Measurements from ENCODE around the gene TMEM108. TPM values are rescaled to one million over a fixed set of nuclear protein-coding genes. Genes with fewer than 3 reads are reported as not detected.

The TMEM108 gene
- total RNA-seq, 1 donor from 2014 or later, result 0.17 TPM

GRCh38 chr3:133238015-133238414, 199.8 kb downstream of the TMEM108 start:
- no peak for DNase-seq

DNA sequence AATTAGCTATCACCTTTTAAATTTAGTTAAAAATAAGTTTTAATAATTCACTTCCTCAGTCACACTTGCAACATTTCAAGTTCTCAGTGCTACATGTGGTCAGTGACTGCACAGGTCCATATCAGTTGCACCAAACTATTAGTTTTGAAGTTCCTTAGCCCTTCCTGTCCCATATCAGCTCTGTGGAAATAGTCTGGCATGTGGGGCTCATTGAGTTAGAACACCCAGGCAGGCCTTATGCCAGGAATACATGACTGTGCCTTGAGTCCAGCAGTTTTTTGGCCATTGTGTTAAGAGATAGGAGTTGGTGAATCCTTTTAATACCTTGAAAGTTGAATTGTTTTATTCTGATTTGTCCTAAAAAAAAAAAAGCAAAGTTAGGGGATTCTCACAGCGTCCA, 207.9 kb downstream of the TMEM108 start:
- DNase-seq, result no peak

DNA sequence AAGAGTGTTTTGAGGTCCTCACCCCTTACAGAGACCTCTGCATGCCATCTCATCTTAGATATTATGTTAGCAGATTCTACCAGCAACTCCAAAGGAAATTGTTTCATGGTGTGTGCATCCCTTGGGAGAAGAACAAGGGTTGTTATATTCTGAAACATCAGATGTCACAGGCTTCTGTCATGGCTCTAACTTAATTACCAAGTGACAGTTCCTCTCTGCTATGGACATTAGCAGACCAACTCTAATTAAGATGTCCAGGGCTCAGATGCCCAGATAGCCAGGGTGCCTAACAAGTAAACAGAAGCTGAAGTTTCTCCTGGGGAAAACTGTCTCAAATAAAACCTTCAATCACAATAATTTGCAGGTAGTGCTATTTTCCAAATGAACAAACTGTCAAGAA, 208.6 kb downstream of the TMEM108 start:
- no peak for DNase-seq

- no peak for DNase-seq
These were observed 210.2 kb downstream of the TMEM108 start for GRCh38 chr3:133248389-133248788.

GRCh38 chr3:133249490-133249889, 211.3 kb downstream of the TMEM108 start:
- no peak for DNase-seq

DNA sequence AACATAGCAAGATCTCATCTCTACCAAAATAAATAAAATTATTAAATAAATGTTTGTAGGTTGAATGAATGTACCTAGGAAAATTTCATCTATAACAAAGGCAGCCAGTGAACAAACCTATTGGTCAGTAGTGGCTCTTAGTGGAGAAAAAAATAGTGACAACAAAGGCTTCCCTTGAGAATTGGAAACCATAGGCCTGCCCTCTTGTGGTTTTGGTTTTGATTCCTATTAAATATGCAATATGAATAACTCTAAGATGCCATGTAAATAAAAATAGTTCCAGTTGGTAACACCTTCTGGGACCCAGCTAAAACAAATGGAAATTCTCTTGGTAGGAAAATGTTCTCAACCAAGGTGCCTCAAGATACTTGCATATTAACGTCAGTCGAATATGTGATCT, 216.0 kb downstream of the TMEM108 start:
- DNase-seq, result no peak

DNA sequence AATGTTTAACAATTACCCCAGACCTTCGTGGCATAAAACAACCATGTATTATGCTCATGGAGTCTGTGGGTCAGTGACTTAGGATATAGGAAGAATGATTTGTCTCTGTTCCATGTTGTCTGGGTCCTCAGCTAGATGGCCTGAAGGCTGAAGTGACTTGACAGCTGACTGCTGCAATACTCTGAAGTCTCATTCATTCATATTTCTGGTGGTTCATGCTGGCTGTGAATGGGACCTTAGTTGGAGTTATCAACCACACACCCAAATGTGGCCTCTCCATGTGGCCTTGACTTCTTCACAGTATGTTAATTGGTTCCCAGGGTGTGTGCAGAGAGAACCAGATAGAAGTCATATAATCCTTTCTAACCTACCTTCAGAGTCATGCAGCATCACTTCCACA, 216.5 kb downstream of the TMEM108 start:
- DNase-seq, result no peak

DNA sequence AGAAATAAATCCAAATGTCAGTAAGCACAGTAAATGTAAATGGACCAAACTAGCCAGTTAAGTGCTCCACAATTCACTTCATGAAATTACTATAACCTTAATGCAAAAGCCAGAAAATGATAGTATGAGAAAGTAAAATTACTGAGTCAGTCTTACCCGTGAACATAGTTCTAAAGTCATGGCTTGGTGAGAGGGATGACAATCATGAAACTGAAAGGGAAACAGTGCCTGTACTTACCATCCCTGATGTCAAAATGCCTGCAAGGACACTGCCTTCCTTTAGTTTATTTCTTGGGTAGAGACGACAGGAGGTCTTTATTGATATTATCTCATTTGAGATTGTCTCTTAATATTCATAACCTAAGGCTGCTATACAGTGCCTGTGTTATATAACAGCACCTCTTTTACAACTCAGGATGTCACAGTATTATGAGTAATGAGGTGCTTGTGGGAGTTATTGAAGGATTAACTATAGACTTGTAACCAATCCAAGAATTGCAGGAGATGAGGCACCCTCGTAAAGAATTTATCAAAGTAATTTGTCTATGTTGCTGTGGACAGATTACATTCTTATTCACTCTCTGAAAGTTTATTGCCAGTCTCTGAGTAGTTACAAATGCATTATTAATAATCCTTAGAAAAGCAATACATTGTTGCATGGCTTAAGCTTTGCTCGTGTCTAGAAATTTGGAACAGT, 218.7 kb downstream of the TMEM108 start:
- peak; percentile 13 for DNase-seq

DNA sequence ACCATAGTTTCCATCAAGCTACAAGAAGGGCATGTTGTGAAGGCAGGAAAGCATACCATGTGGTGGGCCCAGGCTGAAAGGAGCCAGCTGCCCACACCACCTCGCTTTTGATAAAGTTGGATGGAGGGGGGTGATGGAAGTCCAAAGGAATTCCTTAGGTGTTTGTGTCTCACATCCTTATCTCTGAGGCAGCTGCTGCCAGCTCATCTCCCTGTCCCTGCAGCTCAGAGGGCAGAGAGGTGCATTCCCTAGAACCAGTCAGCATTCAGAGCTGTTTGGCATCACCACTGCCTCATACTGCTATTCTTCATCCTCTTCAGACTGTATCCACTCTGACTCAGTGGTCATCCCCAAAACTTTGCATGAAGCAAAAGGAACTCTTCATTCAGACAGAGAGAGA, 220.2 kb downstream of the TMEM108 start:
- DNase-seq, result no peak

DNA sequence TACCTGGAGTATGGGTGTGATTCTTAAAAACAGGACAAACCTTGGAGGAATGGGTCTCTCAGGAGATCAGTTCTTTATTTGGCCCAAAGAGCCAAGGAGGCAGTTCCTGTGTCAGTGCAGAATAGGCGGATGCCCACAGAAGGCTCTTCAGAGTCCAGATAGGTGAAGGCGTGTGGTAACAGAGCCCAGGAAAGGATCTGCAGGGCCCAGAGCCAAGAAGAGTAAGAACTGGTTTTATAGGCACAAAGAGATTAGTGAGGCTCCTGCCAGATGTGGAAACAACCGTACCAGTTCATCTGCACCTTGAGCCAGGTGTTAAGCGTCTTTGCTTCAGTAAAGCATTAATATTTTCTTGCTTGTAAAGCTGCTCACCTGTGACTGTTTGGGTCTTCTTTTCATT, 221.6 kb downstream of the TMEM108 start:
- DNase-seq, result no peak

DNA sequence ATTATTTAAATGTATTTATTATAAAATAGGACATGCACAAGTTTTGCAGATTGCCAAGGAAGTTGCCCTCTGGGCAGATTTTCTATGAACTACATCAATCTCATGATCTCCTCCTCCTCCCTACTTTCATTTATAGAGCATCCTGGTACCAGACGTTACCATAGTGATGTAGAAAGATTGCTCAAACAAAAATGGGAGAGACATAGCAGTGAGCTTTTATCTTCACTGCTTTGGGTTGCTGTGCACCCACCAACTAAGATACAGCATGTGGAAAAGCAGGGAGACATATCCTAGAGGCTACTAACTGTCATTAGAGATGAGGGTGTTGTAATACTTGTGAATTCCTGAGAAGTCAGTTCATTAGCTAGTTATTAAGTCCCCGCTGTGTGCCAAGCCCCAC, 224.1 kb downstream of the TMEM108 start:
- no peak for DNase-seq

- no peak for DNase-seq
These were observed 226.7 kb downstream of the TMEM108 start for GRCh38 chr3:133264920-133265319.

DNA sequence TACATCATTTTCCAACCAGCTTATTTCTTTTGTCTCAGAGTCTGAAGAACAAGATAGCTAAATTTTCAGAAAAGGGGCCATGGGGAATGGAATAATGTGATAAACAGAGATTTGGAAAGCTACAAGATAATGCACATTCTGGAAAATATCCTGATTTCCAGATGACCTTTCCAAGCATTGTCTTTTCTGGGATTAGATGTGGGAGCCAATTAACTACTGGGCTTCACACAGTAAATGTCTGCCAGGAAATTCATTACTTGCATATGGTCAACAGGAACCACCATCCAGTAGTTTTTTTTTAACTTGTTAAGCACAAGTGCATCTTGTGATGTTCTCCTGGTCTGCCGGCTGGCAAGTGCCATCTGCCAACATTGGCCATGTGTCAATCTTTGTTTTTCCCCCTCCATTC, 230.5 kb downstream of the TMEM108 start:
- no peak for DNase-seq

- DNase-seq, result no peak
These were observed 231.2 kb downstream of the TMEM108 start for GRCh38 chr3:133269393-133269792.

GRCh38 chr3:133270631-133271030, 232.4 kb downstream of the TMEM108 start:
- DNase-seq, result no peak

DNA sequence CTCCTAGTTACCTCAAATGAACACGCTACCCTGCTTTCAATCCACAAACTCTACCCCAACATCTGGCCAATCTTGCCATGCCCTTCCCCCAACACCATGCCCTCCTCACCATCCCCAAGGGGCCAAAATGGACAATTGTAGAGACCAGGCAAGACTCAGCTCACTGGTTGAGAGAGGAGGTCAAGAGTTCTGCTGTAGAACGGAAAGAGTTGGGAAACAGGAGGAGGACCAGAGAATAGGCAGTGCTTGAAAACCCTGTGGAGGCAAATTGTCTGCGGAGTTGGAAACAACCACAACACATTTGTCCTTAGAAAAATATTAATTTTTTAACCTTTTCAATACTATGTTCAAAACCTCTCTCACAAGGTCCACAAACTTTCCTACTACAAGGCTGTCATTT, 232.9 kb downstream of the TMEM108 start:
- no peak for DNase-seq

- DNase-seq, result peak; percentile 20
These were observed 233.3 kb downstream of the TMEM108 start for GRCh38 chr3:133271539-133271938.

DNA sequence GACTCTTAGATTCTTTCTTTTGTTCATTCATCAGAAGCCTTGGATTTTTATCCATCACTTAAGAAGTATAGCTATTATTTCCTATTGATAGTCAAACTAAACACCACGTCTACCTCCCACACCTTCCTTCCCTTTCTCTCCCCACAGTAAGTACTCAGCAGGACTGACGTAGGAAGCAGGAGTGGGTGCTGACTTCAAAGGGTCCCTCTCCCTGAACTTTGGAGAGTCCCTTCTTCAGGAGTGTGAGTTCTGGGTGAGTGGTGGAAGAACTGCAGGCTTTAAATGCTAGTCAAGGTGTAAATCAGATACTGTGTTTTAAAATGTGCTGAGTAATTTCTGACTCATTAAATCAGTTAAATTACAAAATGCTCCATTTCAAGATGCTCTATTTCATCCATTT, 235.2 kb downstream of the TMEM108 start:
- DNase-seq, result no peak

GRCh38 chr3:133274477-133274876, 236.3 kb downstream of the TMEM108 start:
- no peak for DNase-seq

DNA sequence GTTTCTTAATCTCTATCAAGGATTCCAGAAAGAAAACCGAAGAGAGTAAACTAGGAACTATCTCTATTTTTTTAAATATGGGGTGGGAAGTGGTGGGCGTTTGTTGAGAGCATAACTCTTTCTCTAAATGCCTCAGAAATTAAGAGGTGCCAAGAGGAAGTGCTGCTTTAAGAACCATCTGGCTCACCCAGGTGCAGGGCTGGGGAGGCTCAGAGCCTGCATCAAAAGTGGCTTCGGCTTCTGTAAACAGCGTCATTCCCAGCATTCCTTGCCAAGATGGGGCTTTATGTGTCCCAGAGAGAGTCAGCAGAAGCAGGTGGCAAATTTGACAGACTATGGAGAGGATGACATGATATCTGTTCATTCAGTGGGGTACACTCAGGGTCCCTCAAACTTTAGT, 238.4 kb downstream of the TMEM108 start:
- no peak for DNase-seq

DNA sequence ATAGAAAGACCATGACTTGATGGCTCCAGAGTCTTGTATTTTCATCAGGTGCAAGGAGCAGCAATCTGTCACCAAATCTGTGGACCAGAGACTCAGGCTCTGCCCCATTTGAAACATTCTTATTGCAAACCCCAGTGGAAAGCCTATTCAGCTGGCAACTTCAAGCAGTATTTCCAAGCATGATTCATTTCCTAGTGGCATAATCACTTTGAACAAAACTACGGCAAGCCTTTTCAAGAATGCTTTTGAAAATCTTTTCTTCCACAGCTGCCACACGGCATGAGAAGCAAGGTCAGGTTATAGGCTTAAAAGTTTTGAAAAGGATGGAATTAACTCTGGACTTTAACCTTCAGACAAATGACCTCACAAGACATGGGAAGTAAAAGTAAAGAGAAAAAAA, 239.6 kb downstream of the TMEM108 start:
- DNase-seq, result peak; percentile 73

DNA sequence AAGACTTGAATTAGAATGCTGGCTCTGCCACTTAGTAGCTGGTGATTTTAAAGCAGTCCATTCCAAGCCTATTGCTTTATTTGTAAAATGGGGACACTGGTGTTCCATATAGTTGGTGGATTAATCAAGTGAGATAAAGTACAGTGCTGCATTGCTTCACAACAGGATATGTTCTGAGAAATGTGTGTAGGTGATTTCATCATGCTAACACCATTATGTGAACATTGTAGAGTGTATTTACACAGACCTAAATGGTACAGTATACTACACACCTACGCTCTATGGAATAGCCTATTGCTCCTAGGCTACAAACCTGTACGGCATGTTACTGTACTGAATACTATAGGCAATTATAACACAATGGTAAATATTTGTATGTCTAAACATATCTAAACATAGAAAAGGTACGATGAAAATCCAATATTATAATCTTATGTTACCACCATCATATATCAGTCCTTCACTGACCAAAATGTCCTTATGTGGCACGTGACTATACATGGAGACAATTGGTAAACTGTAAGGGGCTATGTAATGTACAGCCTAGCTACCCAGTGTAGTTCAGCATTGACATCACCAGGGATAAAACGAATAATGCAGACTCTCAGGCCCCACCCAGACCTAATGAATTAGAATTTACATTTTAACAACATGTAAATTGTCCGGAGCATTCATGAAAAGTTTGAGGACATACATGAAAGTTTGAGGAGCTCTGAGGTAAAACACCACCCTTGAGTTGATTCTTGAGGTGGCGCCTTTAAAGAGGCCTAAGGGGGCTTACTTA, 240.3 kb downstream of the TMEM108 start:
- DNase-seq, result no peak

DNA sequence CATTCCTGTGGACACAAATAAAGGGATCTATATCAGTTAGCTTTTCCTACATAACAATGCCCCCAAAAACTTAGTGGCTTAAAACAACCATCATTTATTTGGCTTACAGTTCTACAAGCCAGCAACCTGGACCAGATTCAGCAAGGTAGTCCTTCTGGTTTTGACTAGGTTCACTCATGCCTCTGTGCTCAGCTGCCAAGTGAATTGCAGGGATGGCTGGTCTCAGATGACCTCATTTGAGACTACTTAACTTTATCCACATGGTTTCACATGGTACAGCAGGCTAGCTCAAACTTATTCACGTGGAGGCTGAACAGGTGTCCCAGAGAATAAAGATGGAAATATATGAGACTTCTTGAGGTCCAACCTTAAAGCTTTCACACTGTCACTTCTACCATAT, 242.4 kb downstream of the TMEM108 start:
- no peak for DNase-seq

DNA sequence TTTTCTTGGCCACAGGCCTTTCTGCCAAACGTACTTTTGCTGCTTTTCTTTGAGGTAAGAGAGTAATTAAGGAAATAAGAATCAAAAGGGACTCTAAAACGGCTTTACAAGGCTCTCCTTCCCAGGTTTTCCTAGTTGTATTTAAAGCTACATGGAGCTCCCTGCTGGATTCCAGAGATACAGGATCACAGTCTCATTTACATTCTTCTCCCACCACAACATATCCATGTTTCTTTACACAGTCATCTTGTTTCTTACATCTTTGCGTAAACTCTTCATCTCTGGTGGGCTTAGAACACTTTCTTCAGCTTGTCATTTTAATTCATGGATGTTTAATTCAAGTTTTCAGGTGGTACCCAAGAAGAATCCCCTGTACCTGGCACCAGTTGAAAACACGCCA, 244.0 kb downstream of the TMEM108 start:
- DNase-seq, result no peak
